HepG2 (cell line): ENCODE data around the gene TMEM167B. TPM values are rescaled to one million over a fixed set of nuclear protein-coding genes. Genes with fewer than 3 reads are reported as not detected.

Experiments used
- CREM ChIP-seq, 2 experiments: sonication (generic) in 1 of 2; formaldehyde crosslinking in 1 of 2; IDR thresholded peaks; 2 replicates each; pipeline versions ENCODE4 v1.4.0 to v1.6.1; 2016 to 2020; ENCODE audit warnings: antibody characterized with exemption in 1 of 2, mild to moderate bottlenecking in 1 of 2, missing genetic modification reagents in 1 of 2
- EZH2 ChIP-seq: conservative IDR thresholded peaks from 2 replicates; pipeline ENCODE4 v1.6.1; 2012; ENCODE audit warnings: mild to moderate bottlenecking, low read depth, low read length, moderate library complexity
- FOXA1 ChIP-seq, 2 experiments: fragments of 450-650 bp in 1 of 2; sonication (generic) in 1 of 2; formaldehyde crosslinking in 1 of 2; IDR thresholded peaks; 2 replicates each; pipeline versions ENCODE4 v1.4.0 to v1.6.1; 2016 to 2020; ENCODE audit warnings: missing genetic modification reagents in 1 of 2
- GABPA ChIP-seq, 2 experiments: IDR thresholded peaks; 2 replicates each; pipeline ENCODE4 v1.6.1; 2011 to 2016; ENCODE audit warnings: low read depth in 2 of 2, low read length in 1 of 2, missing biosample characterization in 1 of 2, missing genetic modification characterization in 1 of 2
- HIVEP1 ChIP-seq: sonication (generic); formaldehyde crosslinking; IDR thresholded peaks from 2 replicates; pipeline ENCODE4 v1.4.0; 2020; ENCODE audit warnings: mild to moderate bottlenecking, missing genetic modification reagents
- HNF4G ChIP-seq, 2 experiments: sonication (generic) in 1 of 2; formaldehyde crosslinking in 1 of 2; IDR thresholded peaks; 2 replicates each; pipeline versions ENCODE4 v1.4.0 to v1.6.1; 2011 to 2020; ENCODE audit warnings: borderline replicate concordance in 2 of 2, low read depth in 2 of 2, mild to moderate bottlenecking in 2 of 2, low read length in 1 of 2, missing genetic modification reagents in 1 of 2, moderate library complexity in 1 of 2
- IKZF4 ChIP-seq: sonication (generic); formaldehyde crosslinking; IDR thresholded peaks from 2 replicates; pipeline ENCODE4 v1.5.1; 2020; ENCODE audit warnings: borderline replicate concordance, mild to moderate bottlenecking, low read depth, missing genetic modification reagents; ENCODE audit errors: not compliant biosample characterization
- KLF16 ChIP-seq, 2 experiments: sonication (generic) in 1 of 2; formaldehyde crosslinking in 1 of 2; IDR thresholded peaks; 2 replicates each; pipeline versions ENCODE4 v1.6.1 to v1.8.0; 2016 to 2023; ENCODE audit warnings: missing genetic modification reagents in 2 of 2, missing compliant biosample characterization in 1 of 2
- MAFG ChIP-seq: sonication (generic); formaldehyde crosslinking; IDR thresholded peaks from 2 replicates; pipeline ENCODE4 v1.5.1; 2020; ENCODE audit warnings: mild to moderate bottlenecking, missing genetic modification reagents
- MIER3 ChIP-seq: IDR thresholded peaks from 2 replicates; pipeline ENCODE4 v1.6.1; 2016; ENCODE audit warnings: missing compliant biosample characterization, borderline replicate concordance
- MTA3 ChIP-seq: sonication (generic); formaldehyde crosslinking; IDR thresholded peaks from 2 replicates; pipeline ENCODE4 v1.4.0; 2020; ENCODE audit warnings: missing genetic modification reagents
- PCBP1 ChIP-seq: fragments of 200-400 bp; formaldehyde crosslinking; IDR thresholded peaks from 2 replicates; pipeline ENCODE4 v1.6.1; 2017; ENCODE audit warnings: mild to moderate bottlenecking, low read depth, low read length, borderline replicate concordance
- RXRA ChIP-seq: sonication (generic); formaldehyde crosslinking; IDR thresholded peaks from 2 replicates; pipeline ENCODE4 v1.5.1; 2020; ENCODE audit warnings: missing genetic modification reagents
- SNAPC5 ChIP-seq: sonication (generic); formaldehyde crosslinking; IDR thresholded peaks from 2 replicates; pipeline ENCODE4 v1.8.1; 2023; ENCODE audit warnings: mild to moderate bottlenecking, missing genetic modification reagents, borderline replicate concordance
- SP140L ChIP-seq: sonication (generic); formaldehyde crosslinking; IDR thresholded peaks from 2 replicates; pipeline ENCODE4 v1.4.0; 2020; ENCODE audit warnings: missing genetic modification reagents, borderline replicate concordance
- ZBTB7B ChIP-seq: sonication (generic); formaldehyde crosslinking; IDR thresholded peaks from 2 replicates; pipeline ENCODE4 v1.4.0; 2020; ENCODE audit warnings: missing genetic modification reagents
- ZBTB8A ChIP-seq: sonication (generic); formaldehyde crosslinking; IDR thresholded peaks from 2 replicates; pipeline ENCODE4 v1.4.0; 2020; ENCODE audit warnings: mild to moderate bottlenecking, low read depth, missing genetic modification reagents, borderline replicate concordance
- ZFP36L2 ChIP-seq: sonication (generic); formaldehyde crosslinking; IDR thresholded peaks from 2 replicates; pipeline ENCODE4 v1.4.0; 2020; ENCODE audit warnings: missing genetic modification reagents
- ZNF629 ChIP-seq: sonication (generic); formaldehyde crosslinking; conservative IDR thresholded peaks from 2 replicates; pipeline ENCODE4 v1.5.0; 2020; ENCODE audit warnings: missing genetic modification reagents
- ZNF775 ChIP-seq: sonication (generic); formaldehyde crosslinking; IDR thresholded peaks from 2 replicates; pipeline ENCODE4 v1.4.0; 2020; ENCODE audit warnings: missing genetic modification reagents, mild to moderate bottlenecking, moderate library complexity, borderline replicate concordance
- polyA plus RNA-seq, 8 experiments: library from polyadenylated mRNA; depleted of rRNA in 3 of 8; stranded (reverse) in 7 of 8; unstranded in 1 of 8; fragments of >200 nt; fragmentation: Illumina TruSeq in 4 of 8; extraction: Trizol in 4 of 8; gene quantifications; 2 replicates each; pipeline versions ENCODE4 v1.2.1 to v1.2.3, GENCODE V29; 2011 to 2016; ENCODE audit warnings: low read depth in 4 of 8, missing spikeins in 1 of 8, mixed read lengths in 1 of 8; ENCODE audit not compliant: insufficient read depth in 1 of 8
- total RNA-seq, 5 experiments: library from RNA; depleted of rRNA; stranded (reverse); fragments of >200 nt; fragmentation: Illumina TruSeq; extraction: Trizol; gene quantifications; 2 replicates each; pipeline ENCODE4 v1.2.3, GENCODE V29; 2016; ENCODE audit warnings: low read depth in 1 of 5
- TF ChIP-seq, protein P1 (sequence below): sonication (generic); formaldehyde crosslinking; IDR thresholded peaks from 2 replicates; pipeline ENCODE4 v1.5.0; 2020; ENCODE audit warnings: mild to moderate bottlenecking, missing genetic modification reagents
- TF ChIP-seq, protein P2 (sequence below): sonication (generic); formaldehyde crosslinking; IDR thresholded peaks from 2 replicates; pipeline ENCODE4 v1.4.0; 2020; ENCODE audit warnings: missing genetic modification reagents, borderline replicate concordance

TMEM167B gene
- total and polyA plus RNA-seq, 2 of the 13 experiments (the other 11 are each of a cell fraction or from before 2014, with no cell fraction given), result 9.5 to 22.4 TPM

DNA sequence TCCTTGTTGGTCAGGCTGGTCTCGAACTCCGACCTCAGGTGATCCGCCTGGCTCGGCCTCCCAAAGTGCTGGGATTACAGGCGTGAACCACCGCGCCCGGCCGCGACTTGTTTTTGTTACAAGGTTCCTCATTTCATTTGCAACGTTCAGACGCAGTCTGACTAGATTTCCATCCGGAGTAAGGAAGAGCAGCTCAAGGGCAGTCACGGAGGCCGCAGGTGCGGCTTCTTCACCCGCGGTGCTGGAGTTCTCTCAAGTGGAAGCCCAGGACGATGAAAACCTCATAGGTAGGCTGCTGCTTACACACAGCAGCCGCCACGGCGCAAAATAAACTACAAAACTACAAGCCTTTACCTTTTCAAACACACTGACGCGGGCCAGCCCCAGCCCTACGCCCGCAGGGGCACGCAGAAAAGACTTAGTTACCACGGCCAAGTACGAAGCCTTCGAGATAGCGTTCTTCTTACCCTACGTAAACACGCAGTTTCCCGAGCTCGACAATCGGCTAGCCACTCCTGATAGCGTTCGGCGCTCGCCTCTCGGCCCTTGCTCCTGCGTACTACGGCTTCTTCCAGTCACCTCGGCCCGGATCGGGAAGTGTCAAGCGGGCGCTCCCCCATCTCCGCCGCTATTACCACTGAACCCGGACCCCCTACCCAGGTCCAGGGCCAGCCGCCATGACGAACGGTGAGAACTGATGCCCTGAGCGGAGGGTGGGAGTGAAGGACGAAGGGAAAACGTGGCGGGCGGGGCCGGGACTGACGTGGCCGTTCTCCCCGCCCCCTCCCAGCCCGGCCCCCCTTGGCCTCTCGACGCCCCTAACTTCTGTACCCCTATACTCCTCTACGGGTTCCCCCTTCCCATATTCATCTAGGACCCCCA is at the start of gene TMEM167B (continued):
- TF ChIP-seq, protein P1, sequence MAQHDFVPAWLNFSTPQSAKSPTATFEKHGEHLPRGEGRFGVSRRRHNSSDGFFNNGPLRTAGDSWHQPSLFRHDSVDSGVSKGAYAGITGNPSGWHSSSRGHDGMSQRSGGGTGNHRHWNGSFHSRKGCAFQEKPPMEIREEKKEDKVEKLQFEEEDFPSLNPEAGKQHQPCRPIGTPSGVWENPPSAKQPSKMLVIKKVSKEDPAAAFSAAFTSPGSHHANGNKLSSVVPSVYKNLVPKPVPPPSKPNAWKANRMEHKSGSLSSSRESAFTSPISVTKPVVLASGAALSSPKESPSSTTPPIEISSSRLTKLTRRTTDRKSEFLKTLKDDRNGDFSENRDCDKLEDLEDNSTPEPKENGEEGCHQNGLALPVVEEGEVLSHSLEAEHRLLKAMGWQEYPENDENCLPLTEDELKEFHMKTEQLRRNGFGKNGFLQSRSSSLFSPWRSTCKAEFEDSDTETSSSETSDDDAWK (CRISPR knock-in tag), result no peak
- TF ChIP-seq PCBP1 (peak; percentile 81; the same call in 1 of the 2 replicates), GABPA (IDR thresholded peaks at IDR 0.05; ENCODE audit: low read depth, low read length) (peak; percentile 44), GABPA (CRISPR knock-in tag; IDR thresholded peaks at IDR 0.05; ENCODE audit: low read depth) (peak; percentile 74), SP140L (CRISPR knock-in tag) (peak; percentile 95; the same call in 1 of the 2 replicates), MIER3 (CRISPR knock-in tag) (peak; percentile 75; the same call in 1 of the 2 replicates), MTA3 (CRISPR knock-in tag) (no peak), HIVEP1 (CRISPR knock-in tag) (peak; percentile 75), ZBTB8A (CRISPR knock-in tag) (no peak), MAFG (CRISPR knock-in tag) (0 out of 2 replicates have a peak, but pooled peaks have one; percentile 24), ZFP36L2 (CRISPR knock-in tag) (no peak; the same call in 1 of the 2 replicates), KLF16 (CRISPR knock-in tag; IDR thresholded peaks at IDR 0.05) (peak in 1 of 2 experiments; percentile 96; a peak in 2 of 4 replicates), HNF4G (IDR thresholded peaks at IDR 0.05; ENCODE audit: borderline replicate concordance, low read depth, low read length) (peak; percentile 58; the same call in 1 of the 2 replicates), HNF4G (CRISPR knock-in tag; IDR thresholded peaks at IDR 0.05; ENCODE audit: borderline replicate concordance, low read depth) (no peak), ZNF629 (CRISPR knock-in tag) (no peak), FOXA1 (IDR thresholded peaks at IDR 0.05) (no peak), FOXA1 (CRISPR knock-in tag; IDR thresholded peaks at IDR 0.05) (peak; percentile 97), CREM (IDR thresholded peaks at IDR 0.05) (peak; percentile 88), CREM (CRISPR knock-in tag; IDR thresholded peaks at IDR 0.05) (peak; percentile 5; the same call in 1 of the 2 replicates), SNAPC5 (no peak; the same call in 1 of the 2 replicates), ZNF775 (peak; percentile 61; the same call in 1 of the 2 replicates), IKZF4 (peak; percentile 73), ZBTB7B (CRISPR knock-in tag) (peak; percentile 86), EZH2 (no peak), RXRA (peak; percentile 84)
- TF ChIP-seq, protein P2, sequence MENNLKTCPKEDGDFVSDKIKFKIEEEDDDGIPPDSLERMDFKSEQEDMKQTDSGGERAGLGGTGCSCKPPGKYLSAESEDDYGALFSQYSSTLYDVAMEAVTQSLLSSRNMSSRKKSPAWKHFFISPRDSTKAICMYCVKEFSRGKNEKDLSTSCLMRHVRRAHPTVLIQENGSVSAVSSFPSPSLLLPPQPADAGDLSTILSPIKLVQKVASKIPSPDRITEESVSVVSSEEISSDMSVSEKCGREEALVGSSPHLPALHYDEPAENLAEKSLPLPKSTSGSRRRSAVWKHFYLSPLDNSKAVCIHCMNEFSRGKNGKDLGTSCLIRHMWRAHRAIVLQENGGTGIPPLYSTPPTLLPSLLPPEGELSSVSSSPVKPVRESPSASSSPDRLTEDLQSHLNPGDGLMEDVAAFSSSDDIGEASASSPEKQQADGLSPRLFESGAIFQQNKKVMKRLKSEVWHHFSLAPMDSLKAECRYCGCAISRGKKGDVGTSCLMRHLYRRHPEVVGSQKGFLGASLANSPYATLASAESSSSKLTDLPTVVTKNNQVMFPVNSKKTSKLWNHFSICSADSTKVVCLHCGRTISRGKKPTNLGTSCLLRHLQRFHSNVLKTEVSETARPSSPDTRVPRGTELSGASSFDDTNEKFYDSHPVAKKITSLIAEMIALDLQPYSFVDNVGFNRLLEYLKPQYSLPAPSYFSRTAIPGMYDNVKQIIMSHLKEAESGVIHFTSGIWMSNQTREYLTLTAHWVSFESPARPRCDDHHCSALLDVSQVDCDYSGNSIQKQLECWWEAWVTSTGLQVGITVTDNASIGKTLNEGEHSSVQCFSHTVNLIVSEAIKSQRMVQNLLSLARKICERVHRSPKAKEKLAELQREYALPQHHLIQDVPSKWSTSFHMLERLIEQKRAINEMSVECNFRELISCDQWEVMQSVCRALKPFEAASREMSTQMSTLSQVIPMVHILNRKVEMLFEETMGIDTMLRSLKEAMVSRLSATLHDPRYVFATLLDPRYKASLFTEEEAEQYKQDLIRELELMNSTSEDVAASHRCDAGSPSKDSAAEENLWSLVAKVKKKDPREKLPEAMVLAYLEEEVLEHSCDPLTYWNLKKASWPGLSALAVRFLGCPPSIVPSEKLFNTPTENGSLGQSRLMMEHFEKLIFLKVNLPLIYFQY, result peak; percentile 39; the same call in 1 of the 2 replicates
